ENCODE measurements around the gene CDH23.

GRCh38 chr10:71634531-71635164, 237.9 kb downstream of the CDH23 start:
- TF ChIP-seq PHB2 (IDR thresholded peaks at IDR 0.05; ENCODE audit: low read depth) (no peak), GTF2A2 (tag; IDR thresholded peaks at IDR 0.05) (no peak), RAD51 (IDR thresholded peaks at IDR 0.05; ENCODE audit: borderline replicate concordance, low read depth) (no peak), RBM39 (optimal IDR thresholded peaks at IDR 0.05; ENCODE audit: low read depth, low read length) (no peak), CTCF (IDR thresholded peaks at IDR 0.05 in 2 of 3, conservative IDR thresholded peaks at IDR 0.05 in 1 of 3; ENCODE audit: insufficient read depth in 2 of 3, low read depth in 1 of 3, low read length in 3 of 3) (no peak), POLR2AphosphoS5 (IDR thresholded peaks at IDR 0.05; ENCODE audit: control insufficient read depth, insufficient read depth, low read depth, low read length) (no peak)
- TF ChIP-seq, protein P1, sequence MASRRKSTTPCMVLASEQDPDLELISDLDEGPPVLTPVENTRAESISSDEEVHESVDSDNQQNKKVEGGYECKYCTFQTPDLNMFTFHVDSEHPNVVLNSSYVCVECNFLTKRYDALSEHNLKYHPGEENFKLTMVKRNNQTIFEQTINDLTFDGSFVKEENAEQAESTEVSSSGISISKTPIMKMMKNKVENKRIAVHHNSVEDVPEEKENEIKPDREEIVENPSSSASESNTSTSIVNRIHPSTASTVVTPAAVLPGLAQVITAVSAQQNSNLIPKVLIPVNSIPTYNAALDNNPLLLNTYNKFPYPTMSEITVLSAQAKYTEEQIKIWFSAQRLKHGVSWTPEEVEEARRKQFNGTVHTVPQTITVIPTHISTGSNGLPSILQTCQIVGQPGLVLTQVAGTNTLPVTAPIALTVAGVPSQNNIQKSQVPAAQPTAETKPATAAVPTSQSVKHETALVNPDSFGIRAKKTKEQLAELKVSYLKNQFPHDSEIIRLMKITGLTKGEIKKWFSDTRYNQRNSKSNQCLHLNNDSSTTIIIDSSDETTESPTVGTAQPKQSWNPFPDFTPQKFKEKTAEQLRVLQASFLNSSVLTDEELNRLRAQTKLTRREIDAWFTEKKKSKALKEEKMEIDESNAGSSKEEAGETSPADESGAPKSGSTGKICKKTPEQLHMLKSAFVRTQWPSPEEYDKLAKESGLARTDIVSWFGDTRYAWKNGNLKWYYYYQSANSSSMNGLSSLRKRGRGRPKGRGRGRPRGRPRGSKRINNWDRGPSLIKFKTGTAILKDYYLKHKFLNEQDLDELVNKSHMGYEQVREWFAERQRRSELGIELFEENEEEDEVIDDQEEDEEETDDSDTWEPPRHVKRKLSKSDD (conservative IDR thresholded peaks at IDR 0.05; ENCODE audit: low read length) = no peak
